ENCODE data around the gene SKIC8. TPM values are rescaled to one million over a fixed set of nuclear protein-coding genes. Genes with fewer than 3 reads are reported as not detected.

SKIC8 gene
- total RNA-seq, 2 experiments from 2014 or later, result 47.4 to 50.3 TPM

DNA sequence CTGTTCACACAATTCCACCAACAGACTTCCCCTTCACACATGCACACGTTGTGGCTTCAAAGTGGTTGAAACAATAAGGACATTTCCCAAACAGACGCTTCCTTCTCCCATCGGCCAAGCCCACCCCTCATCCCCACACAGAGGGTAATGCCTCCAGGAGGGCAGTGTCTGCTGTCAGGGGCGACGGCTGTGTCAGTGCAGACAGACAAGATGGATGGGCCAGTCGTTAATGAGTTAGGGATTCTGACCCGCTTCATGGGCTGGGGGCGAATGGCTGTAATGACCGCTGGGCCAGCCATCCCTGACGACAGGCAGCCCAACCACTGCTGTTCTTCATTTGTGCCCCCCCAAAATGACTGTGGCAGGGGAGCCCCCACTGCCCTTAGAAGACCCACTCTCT is 20.2 kb upstream of the SKIC8 start:
- no peaks in the 10 kb centered on the region for H3K27me3 Mint-ChIP-seq (ENCODE audit: low read depth)
- ChIA-PET CTCF (no interaction called here), POLR2A (interaction anchor here (0.7 to 2.1 kb wide), 2 partner anchors 20 to 118 kb away, joined by 3 to 8 read pairs; partner anchors contain the start of genes IREB2 and SKIC8)
- H3K4me3 Mint-ChIP-seq, result no peak overlapping the region
- no peak overlapping the region for H3K27ac Mint-ChIP-seq
- H3K9me3 Mint-ChIP-seq (ENCODE audit: insufficient read depth), result no peaks in the 10 kb centered on the region
- H3K4me1 Mint-ChIP-seq (ENCODE audit: low read depth), result no peaks in the 10 kb centered on the region
- ATAC-seq (no peak), DNase-seq (no peak)
- no peaks in the 10 kb centered on the region for H3K36me3 Mint-ChIP-seq (ENCODE audit: low read depth)

DNA sequence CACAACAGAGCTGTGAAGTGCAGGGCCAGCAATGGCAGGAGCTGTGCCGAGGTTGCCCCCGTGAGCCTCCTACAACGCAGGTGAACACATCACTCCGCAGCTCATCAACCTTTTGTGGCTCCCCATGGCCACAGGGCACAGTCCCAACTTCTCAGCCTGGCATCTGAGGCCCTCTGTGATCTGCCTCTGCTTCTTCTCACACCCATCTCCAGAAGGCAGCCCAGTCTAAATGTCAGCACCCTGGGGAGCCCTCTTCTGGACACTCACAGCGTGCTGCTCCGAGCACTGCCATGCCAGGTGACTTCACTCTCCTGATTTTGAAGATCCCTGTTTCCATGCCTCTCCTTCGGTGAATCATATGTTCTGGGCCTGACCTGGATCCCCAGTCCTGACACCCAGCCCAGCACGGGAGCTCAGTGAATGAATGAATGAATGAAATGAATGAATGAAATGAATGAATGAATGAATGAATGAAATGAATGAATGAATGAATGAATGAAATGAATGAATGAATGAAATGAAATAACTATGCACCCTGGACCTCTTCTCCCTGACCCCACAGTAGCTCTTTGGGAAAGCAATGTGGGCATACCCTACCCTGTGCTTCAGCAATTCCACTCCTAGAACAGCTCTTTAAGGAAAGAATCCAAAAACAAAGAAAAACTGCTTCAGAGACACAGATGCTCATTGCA is 17.9 kb upstream of the SKIC8 start:
- no peak overlapping the region for H3K27ac Mint-ChIP-seq
- CTCF ChIA-PET, result interaction anchor here (1.3 kb wide), 1 partner anchor 105 kb away, joined by 4 read pairs; no protein-coding TSS in a partner anchor
- ATAC-seq (no peak), DNase-seq (no peak)
- no peaks in the 10 kb centered on the region for H3K4me1 Mint-ChIP-seq (ENCODE audit: low read depth)
- no peak overlapping the region for H3K4me3 Mint-ChIP-seq
- POLR2A ChIA-PET, result no interaction called here
- H3K36me3 Mint-ChIP-seq (ENCODE audit: low read depth), result no peaks in the 10 kb centered on the region
- H3K9me3 Mint-ChIP-seq (ENCODE audit: insufficient read depth), result no peaks in the 10 kb centered on the region
- H3K27me3 Mint-ChIP-seq (ENCODE audit: low read depth), result no peaks in the 10 kb centered on the region

DNA sequence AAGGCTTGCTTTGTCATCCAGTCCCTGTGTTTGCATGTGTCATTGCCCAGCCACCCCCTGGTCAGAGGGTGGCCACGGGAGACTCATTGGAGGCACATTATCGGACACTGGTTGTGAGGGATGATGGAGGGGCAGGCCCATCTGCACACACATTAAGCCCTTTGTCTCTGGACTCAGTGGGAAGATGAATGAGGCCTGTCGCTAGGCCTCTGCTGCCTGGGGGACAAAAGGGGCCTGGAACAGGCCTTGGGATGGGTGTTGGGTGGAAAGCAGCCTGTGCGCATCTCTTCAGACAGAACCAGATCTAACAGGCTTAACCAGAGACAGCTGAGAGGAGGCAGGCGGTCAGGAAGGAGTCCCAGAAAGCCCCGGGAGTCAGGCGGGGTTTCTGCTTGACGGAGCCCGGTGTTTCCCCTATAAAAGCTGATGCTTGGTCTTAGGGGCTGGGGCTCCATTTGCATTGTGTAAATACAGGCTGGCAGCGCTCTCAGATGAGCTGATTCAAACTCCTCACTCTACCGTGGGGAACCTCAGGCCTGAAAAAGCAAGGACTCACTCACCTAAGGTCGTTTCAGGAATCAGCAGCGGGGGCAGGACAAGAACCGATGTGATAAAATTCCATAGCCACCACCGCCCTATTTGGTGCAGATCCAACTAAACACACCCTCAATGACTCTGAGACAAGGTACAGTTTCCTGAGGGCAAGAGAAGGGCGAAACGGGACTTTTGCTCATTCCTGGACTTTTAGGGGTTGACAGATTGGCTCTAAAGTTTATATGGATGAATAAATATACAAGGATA is 17.1 kb upstream of the SKIC8 start:
- POLR2A ChIA-PET, result no interaction called here
- no peaks in the 10 kb centered on the region for H3K9me3 Mint-ChIP-seq (ENCODE audit: insufficient read depth)
- CTCF ChIA-PET, result interaction anchor here (1.3 kb wide), 1 partner anchor 106 kb away, joined by 4 read pairs; no protein-coding TSS in a partner anchor
- no peaks in the 10 kb centered on the region for H3K27me3 Mint-ChIP-seq (ENCODE audit: low read depth)
- no peaks in the 10 kb centered on the region for H3K4me1 Mint-ChIP-seq (ENCODE audit: low read depth)
- no peaks in the 10 kb centered on the region for H3K36me3 Mint-ChIP-seq (ENCODE audit: low read depth)
- H3K4me3 Mint-ChIP-seq, result no peak overlapping the region
- no peak for ATAC-seq
- no peak for DNase-seq
- no peak overlapping the region for H3K27ac Mint-ChIP-seq

DNA sequence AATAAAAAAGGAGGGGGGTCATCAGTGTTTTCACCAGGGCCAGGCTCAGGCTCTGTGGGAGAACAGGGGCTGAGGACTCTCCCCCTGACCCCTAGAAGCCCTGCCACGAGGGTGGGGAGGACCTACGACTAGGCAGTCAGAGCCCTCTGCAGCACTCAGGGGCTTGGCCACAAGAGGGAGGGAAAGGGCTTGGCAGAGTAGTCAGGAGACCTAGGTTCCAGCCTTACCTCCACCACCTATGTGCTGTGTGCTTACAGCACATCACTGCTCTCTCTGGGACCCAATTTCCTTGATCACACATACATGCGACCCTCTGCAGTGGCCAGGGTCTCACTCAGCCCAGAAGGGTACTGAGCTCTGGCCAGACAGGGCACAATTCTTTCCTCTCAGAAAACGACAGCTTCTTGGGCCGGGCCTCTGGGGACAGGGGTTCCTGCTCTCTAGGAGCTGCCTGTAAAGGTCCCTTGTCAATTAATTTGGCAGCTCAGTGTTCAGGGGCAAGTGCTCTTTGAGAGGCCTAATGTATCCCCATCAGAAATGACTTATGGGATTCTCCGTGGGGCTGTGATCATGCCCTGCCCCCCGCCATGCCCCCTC is 16.4 kb upstream of the SKIC8 start:
- DNase-seq (peak; percentile 29), ATAC-seq (peak; percentile 35)
- ChIA-PET CTCF (interaction anchor here (1.4 kb wide), 1 partner anchor 107 kb away, joined by 4 read pairs; no protein-coding TSS in a partner anchor), POLR2A (no interaction called here)
- Mint-ChIP-seq H3K27me3 (ENCODE audit: low read depth) (no peaks in the 10 kb centered on the region), H3K36me3 (ENCODE audit: low read depth) (no peaks in the 10 kb centered on the region), H3K4me3 (no peak overlapping the region), H3K9me3 (ENCODE audit: insufficient read depth) (no peaks in the 10 kb centered on the region), H3K27ac (no peak overlapping the region), H3K4me1 (ENCODE audit: low read depth) (no peaks in the 10 kb centered on the region)

DNA sequence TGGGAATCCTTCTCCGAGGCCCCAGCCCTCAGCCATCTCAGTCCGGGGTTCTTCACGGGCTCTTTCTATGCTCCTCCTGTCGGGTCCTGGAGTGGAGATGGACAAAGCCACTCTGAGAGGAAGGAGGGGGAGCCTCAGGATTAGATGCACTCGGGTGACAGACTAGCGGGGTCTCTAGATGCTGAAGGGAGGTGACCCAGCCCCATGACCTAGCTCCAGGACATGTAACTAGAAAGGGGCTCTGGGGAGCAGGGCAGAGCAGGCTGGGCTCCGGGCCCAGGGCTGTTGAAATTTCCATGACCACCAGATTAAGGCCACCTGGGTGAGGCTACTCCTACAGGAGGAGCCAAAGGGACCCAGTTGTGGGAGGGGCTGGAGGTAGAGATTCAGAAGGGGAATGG is 14.8 kb upstream of the SKIC8 start:
- POLR2A ChIA-PET, result no interaction called here
- Mint-ChIP-seq H3K4me3 (no peak overlapping the region), H3K4me1 (ENCODE audit: low read depth) (no peaks in the 10 kb centered on the region), H3K36me3 (ENCODE audit: low read depth) (no peaks in the 10 kb centered on the region), H3K27ac (no peak overlapping the region), H3K9me3 (ENCODE audit: insufficient read depth) (no peaks in the 10 kb centered on the region), H3K27me3 (ENCODE audit: low read depth) (no peaks in the 10 kb centered on the region)
- ATAC-seq (no peak), DNase-seq (no peak)
- CTCF ChIA-PET, result no interaction called here

DNA sequence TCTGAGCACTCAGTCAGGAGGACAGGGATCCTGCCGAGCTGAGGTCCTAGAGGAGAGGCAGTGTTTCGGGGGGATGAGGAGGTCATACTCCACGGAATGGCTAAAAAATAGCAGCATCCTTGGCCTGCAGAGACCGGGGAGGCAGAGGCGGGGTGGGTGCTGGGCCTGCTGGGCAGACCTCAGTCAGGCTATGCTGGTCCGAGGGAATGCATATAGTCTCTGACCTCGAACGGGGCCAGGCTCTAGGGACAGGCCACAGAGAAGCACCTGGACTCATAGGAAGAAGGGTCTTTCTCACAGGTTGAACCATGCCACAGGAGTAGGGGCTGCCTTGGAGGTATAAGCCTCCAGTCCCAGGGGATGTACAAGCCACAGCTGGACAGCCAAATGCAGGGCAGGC is 14.0 kb upstream of the SKIC8 start:
- no peaks in the 10 kb centered on the region for H3K4me1 Mint-ChIP-seq (ENCODE audit: low read depth)
- H3K36me3 Mint-ChIP-seq (ENCODE audit: low read depth), result no peaks in the 10 kb centered on the region
- POLR2A ChIA-PET, result no interaction called here
- CTCF ChIA-PET, result no interaction called here
- no peaks in the 10 kb centered on the region for H3K9me3 Mint-ChIP-seq (ENCODE audit: insufficient read depth)
- ATAC-seq (no peak), DNase-seq (no peak)
- H3K27me3 Mint-ChIP-seq (ENCODE audit: low read depth), result no peaks in the 10 kb centered on the region
- H3K27ac Mint-ChIP-seq, result no peak overlapping the region
- no peak overlapping the region for H3K4me3 Mint-ChIP-seq

DNA sequence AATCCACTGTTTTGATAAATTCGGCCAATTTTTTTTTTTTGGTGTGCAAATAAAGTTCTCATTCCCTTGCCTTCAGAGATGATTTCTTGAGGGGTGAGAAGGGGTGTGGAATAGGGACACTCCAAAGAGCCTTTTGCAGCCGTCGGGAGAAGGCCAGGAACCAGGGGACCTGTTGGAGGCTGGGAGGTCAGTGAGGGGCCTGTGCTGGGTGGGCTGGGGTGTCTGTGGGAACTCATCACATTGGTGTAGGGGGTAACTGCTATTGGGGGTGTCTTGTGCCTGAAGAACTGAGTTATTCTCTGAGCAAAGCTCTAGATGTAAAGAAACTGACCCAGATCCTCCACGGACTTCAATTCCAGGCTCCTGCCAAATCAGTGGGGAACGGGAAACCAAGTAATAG is 13.5 kb upstream of the SKIC8 start:
- no peaks in the 10 kb centered on the region for H3K9me3 Mint-ChIP-seq (ENCODE audit: insufficient read depth)
- CTCF ChIA-PET, result no interaction called here
- DNase-seq, result no peak
- no peaks in the 10 kb centered on the region for H3K36me3 Mint-ChIP-seq (ENCODE audit: low read depth)
- no peaks in the 10 kb centered on the region for H3K4me1 Mint-ChIP-seq (ENCODE audit: low read depth)
- POLR2A ChIA-PET, result no interaction called here
- H3K27me3 Mint-ChIP-seq (ENCODE audit: low read depth), result no peaks in the 10 kb centered on the region
- no peak overlapping the region for H3K4me3 Mint-ChIP-seq
- ATAC-seq, result no peak
- no peak overlapping the region for H3K27ac Mint-ChIP-seq

DNA sequence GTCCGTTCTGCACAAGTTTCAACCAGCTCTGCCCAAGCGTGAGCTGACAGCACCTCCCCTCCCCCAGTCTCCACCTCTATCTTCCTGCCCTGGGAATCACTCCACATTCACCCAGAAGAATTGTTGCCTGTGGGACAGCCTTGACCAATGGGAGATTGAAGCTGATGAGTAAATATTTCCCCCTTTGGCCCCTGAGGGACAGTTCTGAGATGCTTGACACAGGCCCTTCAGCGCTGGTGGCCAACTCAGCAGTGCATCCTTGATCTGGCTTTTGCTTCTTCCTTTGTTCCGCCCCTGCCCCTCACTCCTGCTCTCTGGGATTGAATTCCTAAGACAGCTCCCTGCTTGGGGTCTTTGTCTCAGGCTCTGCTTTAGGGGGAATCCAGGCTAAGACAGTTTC is 13.1 kb upstream of the SKIC8 start:
- no peaks in the 10 kb centered on the region for H3K4me1 Mint-ChIP-seq (ENCODE audit: low read depth)
- no peaks in the 10 kb centered on the region for H3K27me3 Mint-ChIP-seq (ENCODE audit: low read depth)
- ChIA-PET POLR2A (no interaction called here), CTCF (interaction anchor here (6.4 kb wide), 1 partner anchor 110 kb away, joined by 71 read pairs; no protein-coding TSS in a partner anchor)
- no peak overlapping the region for H3K27ac Mint-ChIP-seq
- no peaks in the 10 kb centered on the region for H3K9me3 Mint-ChIP-seq (ENCODE audit: insufficient read depth)
- ATAC-seq (no peak), DNase-seq (no peak)
- no peaks in the 10 kb centered on the region for H3K36me3 Mint-ChIP-seq (ENCODE audit: low read depth)
- no peak overlapping the region for H3K4me3 Mint-ChIP-seq

DNA sequence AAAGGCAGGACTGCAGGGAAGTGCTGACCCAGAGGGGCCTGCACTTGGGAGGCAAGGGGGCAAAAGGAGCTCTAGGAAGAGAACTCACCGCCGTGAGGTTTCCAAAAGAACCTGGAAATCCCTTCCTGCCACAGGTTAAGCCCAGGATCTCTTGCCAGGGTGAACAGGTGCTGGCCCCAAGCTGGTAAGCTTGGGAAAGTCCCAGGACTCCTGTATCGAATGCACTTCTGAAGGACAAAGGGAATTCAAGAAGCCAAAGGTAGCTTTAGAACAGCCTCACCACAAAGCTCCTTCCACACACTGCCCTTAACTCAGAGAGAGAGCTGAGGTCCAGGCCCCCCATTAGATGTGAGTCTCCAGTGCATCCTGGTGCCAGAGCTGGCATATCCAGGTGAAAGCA is 11.9 kb upstream of the SKIC8 start:
- no peaks in the 10 kb centered on the region for H3K4me1 Mint-ChIP-seq (ENCODE audit: low read depth)
- H3K27ac Mint-ChIP-seq, result no peak overlapping the region
- CTCF ChIA-PET, result interaction anchor here (0.7 to 6.4 kb wide), 6 partner anchors 10 to 398 kb away, joined by 3 to 71 read pairs (median 4); no protein-coding TSS in a partner anchor
- no peaks in the 10 kb centered on the region for H3K9me3 Mint-ChIP-seq (ENCODE audit: insufficient read depth)
- H3K36me3 Mint-ChIP-seq (ENCODE audit: low read depth), result no peaks in the 10 kb centered on the region
- ATAC-seq (no peak), DNase-seq (no peak)
- POLR2A ChIA-PET, result interaction anchor here (0.5 to 1.0 kb wide), 2 partner anchors 12 to 21 kb away, joined by 3 to 4 read pairs; partner anchors contain the start of gene SKIC8
- H3K4me3 Mint-ChIP-seq, result no peak overlapping the region
- no peaks in the 10 kb centered on the region for H3K27me3 Mint-ChIP-seq (ENCODE audit: low read depth)

DNA sequence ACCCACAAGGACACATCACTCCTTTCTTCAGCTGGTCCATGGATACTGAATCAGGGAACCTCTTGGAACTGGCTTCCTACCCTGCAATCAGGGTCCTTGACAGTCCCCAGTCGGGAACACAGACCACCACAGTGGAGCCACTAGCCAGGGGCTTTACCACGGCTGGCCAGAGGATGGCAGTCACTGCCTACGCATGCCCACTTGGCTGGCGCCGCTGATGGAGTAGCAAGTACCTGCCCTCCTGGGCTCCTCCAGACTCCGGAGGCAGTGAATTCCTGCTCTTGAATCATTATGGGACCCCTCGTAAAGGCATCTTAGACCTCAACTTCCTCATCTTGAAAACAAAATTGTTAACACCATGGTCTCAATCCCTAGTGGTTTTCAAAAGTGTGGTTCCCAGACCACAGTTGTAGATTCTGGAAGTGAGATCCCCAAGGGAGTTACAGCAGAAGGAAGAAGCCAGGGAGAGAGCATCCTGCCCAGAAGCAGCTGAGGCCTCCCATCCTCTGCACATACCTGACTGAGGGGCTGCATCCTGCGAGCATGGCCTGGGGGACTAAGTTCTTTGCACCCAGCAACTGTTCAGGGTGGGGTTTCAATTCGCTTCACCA is 9.1 kb upstream of the SKIC8 start:
- ATAC-seq (peak; percentile 90), DNase-seq (peak; percentile 76)
- Mint-ChIP-seq H3K4me3 (no peak overlapping the region), H3K9me3 (ENCODE audit: insufficient read depth) (no peaks in the 10 kb centered on the region), H3K4me1 (ENCODE audit: low read depth) (no peaks in the 10 kb centered on the region), H3K27ac (no peak overlapping the region), H3K36me3 (ENCODE audit: low read depth) (no peaks in the 10 kb centered on the region), H3K27me3 (ENCODE audit: low read depth) (no peaks in the 10 kb centered on the region)
- CTCF ChIA-PET, result interaction anchor here (0.7 to 6.4 kb wide), 14 partner anchors 9 to 401 kb away, joined by 3 to 71 read pairs (median 4); partner anchors contain the start of genes IREB2 and SKIC8
- POLR2A ChIA-PET, result interaction anchor here (1.6 to 1.7 kb wide), 2 partner anchors 9 to 129 kb away, joined by 4 to 5 read pairs; partner anchors contain the start of genes IREB2 and SKIC8

DNA sequence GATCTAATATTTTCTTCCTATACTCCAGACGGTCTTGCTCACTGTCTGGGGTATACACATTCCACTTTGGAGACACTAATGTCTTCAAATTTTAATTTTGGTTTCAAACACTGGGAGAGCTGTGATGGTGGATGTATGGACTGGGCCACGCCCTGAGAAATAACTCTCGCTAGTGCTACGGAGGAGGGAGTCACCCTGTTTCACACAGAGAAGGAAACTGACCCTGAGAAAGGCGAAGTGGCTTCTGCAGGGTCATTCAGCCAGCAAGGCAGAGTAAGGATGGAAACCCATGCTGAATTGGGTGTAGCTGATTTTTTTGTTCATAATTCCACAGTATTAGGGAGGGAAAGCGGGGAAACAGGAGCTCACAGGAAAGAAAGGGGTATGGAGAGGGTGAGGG is 8.6 kb upstream of the SKIC8 start:
- H3K27ac Mint-ChIP-seq, result no peak overlapping the region
- POLR2A ChIA-PET, result interaction anchor here (1.6 to 1.7 kb wide), 2 partner anchors 8 to 130 kb away, joined by 4 to 5 read pairs; partner anchors contain the start of genes IREB2 and SKIC8
- DNase-seq (no peak), ATAC-seq (no peak)
- H3K4me3 Mint-ChIP-seq, result no peak overlapping the region
- no peaks in the 10 kb centered on the region for H3K9me3 Mint-ChIP-seq (ENCODE audit: insufficient read depth)
- CTCF ChIA-PET, result interaction anchor here (0.7 to 6.4 kb wide), 7 partner anchors 8 to 142 kb away, joined by 3 to 71 read pairs (median 4); partner anchors contain the start of genes IREB2 and SKIC8
- no peaks in the 10 kb centered on the region for H3K36me3 Mint-ChIP-seq (ENCODE audit: low read depth)
- no peaks in the 10 kb centered on the region for H3K27me3 Mint-ChIP-seq (ENCODE audit: low read depth)
- no peaks in the 10 kb centered on the region for H3K4me1 Mint-ChIP-seq (ENCODE audit: low read depth)

Data from activated CD8-positive, alpha-beta T cell treated with anti-CD3 and anti-CD28 coated beads, Interleukin-2, amount 10 ng/mL, durations not matched to agents 7 days and 5 days (primary cell).